GM12872 (cell line): ENCODE results near the gene TENM4.

ENCODE experiments used
- TF ChIP-seq, protein P1 (sequence below): IDR thresholded peaks from 3 replicates; pipeline ENCODE4 v1.5.1; 2011; ENCODE audit warnings: low read depth, mild to moderate bottlenecking, low read length, moderate library complexity; ENCODE audit not compliant: insufficient read depth

The TENM4 gene

DNA sequence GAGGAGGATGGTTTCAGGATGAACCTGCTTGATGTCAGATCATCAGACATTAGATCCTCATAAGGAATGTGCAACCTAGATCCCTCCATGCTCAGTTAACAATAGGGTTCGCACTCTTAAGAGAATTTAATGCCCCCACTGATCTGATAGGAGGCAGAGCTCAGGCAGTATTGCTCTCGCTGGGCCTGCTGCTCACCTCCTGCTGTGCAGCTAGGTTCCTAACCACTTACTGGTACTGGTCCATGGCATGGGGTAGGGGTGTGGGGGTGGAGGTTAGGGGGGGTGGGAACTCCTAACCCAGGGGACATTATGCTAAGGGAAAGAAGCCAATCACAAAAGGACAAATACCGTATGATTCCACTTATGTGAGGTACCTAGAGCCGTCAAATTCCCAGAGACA lies 256.5 kb downstream of the TENM4 start:
- TF ChIP-seq, protein P1, sequence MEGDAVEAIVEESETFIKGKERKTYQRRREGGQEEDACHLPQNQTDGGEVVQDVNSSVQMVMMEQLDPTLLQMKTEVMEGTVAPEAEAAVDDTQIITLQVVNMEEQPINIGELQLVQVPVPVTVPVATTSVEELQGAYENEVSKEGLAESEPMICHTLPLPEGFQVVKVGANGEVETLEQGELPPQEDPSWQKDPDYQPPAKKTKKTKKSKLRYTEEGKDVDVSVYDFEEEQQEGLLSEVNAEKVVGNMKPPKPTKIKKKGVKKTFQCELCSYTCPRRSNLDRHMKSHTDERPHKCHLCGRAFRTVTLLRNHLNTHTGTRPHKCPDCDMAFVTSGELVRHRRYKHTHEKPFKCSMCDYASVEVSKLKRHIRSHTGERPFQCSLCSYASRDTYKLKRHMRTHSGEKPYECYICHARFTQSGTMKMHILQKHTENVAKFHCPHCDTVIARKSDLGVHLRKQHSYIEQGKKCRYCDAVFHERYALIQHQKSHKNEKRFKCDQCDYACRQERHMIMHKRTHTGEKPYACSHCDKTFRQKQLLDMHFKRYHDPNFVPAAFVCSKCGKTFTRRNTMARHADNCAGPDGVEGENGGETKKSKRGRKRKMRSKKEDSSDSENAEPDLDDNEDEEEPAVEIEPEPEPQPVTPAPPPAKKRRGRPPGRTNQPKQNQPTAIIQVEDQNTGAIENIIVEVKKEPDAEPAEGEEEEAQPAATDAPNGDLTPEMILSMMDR: no peak

DNA sequence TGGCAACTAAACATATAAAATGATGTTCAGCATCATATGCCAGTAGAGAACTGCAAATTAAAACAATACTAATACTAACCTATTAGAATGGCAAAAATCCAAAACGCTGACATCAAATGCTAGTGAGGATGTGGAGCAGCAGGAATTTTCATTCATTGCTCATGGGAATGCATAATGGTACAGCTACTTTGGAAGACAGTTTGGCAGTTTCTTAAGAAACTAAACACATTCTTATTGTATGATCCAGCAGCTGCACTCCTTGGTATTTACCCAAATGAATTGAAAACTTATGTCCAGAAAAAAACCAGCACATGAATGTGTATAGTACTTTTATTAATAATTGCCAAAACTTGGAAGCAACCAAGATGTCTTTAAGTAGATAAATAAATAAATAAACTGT lies 258.0 kb downstream of the TENM4 start:
- TF ChIP-seq, protein P1: no peak

DNA sequence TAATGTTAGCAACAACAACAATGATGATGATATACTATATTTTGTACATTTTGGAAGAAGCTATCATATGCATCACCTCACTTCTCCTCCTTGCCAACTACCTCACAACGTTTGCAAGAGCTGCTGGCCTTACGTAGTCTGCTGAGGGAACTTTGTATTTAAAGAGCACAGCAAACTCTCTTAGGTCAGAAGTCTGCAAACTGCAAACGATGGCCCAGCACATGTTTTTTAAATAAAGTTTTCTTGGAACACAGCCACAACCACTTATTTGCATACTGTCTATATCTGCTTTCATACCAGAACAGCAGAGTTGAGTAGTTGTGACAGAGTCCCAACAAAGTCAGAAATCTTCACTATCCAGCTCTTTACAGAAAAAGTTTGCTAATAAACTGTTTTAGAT lies 261.7 kb downstream of the TENM4 start:
- TF ChIP-seq, protein P1: no peak

DNA sequence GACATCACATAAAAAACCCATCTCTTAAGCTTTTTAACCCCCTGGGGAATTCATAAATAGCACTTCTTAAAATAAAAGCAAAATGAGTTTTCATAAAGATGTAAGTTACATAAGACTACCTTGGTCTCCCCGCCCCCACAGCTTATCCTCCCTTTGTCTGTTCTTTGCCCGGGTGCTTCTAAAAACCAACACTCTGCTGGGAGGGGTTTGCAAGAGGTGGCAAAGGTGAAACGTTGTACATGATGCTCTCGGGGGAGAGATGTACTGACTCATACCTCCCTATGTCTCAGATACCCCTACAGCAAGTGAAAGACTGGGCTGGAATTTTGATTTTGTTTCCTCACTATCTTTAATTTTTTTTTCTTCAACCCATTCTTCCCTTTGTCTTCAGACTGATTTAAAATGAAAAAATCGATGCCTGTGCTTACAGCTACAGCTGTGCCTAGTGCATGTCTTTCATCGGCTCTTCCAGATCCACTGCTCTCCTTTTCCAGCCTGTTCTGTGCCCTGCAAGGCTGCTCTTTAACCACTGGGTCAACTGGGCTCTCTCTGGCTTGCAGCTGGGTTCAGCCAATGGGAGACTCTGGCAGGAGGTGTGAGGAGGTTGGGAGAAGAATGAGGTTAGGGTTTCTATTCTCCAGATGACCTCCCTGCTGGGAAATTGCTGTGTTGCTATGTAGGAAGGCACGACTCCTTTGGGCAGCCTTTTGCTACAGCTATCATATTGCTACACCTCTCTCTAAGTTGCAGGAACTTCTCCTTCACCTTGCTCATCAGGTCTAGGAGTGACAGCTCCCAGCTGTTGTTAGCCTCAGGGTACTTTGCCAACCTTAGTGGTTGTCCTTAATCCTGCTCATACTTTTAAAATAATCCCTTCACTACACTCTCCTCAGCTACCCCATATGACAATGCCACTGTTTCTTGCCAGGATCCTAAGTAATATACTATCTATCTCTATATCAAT lies 266.5 kb downstream of the TENM4 start:
- TF ChIP-seq, protein P1: no peak

DNA sequence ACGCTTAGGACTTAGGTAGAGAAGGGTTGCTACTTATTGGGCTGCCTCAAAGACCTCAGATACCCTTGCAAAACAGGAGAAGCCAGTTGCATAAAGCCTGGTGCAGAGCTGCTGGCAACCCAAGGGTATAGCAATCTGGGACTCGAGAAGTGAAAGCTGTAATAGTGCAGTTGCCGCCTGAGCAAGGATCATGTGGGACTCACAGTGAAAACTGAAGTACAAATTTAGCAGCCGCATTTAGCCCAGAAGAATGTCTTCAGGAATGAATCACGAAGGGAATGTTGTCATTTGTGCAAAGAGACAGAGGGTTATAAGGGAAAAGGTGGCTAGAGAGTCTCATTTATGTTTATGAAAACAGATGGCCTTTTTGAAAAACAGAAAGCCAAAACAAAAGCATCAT lies 267.2 kb downstream of the TENM4 start:
- TF ChIP-seq, protein P1: no peak

DNA sequence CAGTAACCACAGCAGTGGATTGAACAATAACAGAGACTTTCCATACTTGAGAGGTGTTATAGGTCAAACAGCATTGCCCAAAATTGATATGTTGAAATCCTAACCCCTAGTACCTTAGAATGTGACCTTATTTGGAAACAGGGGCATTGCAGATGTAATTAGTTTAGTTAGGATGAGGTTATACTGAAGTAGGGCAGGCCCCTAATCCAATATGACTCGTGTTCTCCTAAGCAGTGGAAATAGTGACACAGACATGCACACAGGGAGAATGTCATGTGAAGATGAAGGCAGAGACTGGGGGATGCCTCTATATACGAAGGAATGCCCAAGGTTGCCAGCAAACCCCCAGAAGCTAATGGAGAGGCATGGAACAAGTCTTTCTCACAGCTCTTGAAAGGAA lies 270.5 kb downstream of the TENM4 start:
- TF ChIP-seq, protein P1: no peak

DNA sequence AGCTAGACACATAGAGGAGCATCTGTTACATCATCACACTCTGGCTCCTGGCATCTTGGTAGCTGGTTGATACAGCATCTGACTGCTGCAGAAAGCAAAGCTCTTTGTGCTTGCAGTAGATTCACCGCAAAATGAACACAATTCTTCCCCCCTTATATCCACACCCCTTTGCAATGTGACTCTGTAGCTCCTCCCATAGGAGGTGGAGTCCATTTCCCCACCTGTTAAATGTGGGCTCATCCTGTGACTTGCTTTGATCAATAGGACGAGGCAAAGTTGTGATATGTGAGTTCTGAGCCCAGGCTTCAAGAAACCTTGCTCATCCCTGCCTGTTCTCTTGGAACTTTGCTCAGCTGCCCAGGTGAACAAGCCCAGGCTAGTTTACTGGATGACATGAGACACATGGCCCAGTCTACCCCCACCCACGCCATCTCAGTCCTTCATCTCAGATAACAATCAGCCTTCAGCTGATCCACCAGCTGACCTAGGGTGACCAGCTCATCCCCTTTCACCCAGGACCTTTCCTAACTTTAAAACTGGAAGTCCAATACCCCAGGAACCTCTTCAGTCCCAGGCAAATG lies 272.2 kb downstream of the TENM4 start:
- TF ChIP-seq, protein P1: no peak
